Stimulated activated CD4-positive, alpha-beta T cell treated with anti-CD3 and anti-CD28 coated beads, Interleukin-4, amount 100 ng/mL, for 4 hours (primary cell): ENCODE measurements around the gene ROPN1.

Experiments used
- DNase-seq, 2 experiments: peaks; one replicate each; pipeline ENCODE4 v3.0.0-alpha.2; 2020

The ROPN1 gene

DNA sequence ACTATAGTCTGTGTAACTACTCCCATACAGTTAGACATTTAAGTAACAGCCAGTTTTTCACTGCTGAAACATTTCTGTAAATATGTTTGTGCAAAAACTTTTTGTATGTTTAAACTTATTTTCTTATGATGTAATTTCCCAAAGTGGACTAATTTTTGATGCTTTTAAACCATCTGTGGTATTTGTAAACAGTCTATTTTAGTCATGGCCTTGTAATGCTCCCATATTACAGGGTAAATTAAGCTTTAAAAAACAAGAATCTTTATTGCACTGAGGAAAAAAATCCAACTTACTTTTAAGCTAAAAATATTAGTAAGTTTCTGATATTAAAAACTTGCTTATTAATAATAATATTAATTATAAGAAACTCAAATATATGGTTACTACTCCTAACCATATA is 44.4 kb downstream of the ROPN1 start:
- DNase-seq, result no peak

GRCh38 chr3:123941542-123941941 is 50.4 kb downstream of the ROPN1 start:
- DNase-seq, result no peak

DNA sequence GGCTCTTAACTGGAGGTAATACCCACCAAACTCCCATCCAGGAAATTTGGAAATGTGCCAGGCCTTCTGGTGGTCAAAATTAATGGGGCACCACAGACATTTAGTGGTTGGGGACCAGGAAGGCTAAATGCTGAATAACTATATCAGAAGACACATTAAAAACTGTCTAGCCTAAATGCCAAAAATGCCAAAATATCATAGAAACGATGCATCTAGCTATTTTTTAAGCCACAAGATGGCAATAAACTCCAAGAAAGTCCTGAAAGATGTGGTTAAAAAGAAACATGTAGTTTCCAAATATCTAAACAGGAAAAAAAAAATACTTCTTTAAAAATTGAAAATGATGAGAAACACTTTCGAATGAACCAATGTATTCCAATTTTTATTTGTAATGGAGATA is 50.8 kb downstream of the ROPN1 start:
- no peak for DNase-seq

- no peak for DNase-seq
Observed at GRCh38 chr3:123939706-123940105, 52.2 kb downstream of the ROPN1 start.

- DNase-seq, result no peak
Observed at GRCh38 chr3:123936400-123936799, 55.5 kb downstream of the ROPN1 start.

DNA sequence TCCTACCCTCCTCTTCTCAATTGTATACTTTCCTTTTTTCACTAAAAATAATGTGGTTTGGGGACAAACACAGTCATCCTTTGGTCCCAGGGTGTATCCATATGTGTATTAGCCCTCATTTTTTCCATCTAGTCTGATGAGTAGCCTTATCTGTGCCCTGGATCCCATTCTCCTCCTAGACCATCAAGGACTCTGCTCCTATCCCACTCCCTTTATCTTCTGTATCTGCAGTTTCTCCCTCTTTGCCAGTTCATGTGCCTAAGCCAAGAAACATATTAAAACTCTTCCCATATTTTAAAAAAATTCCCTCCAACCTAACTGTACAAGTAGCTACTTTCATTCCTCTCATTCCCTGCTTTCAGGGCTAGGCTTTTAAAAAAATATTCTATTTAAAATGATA is 56.1 kb downstream of the ROPN1 start:
- no peak for DNase-seq

DNA sequence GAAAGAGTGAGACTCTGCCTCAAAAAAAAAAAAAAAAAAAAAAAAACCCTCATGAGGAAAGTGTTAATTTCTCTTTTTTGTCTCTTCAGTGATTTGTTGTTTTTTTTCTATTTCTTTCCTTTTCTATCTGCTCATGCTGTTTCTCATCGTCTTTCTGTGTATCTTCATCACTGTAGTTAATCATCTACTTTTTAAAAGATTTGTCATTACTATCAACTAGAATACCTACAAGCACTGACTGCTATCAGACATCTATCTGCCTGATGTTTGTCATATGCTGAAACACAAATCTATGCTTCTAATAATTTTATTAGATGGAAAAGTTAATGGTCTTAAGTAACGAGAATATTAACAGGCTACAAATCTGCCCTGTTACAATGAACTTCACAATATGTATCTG is 57.7 kb downstream of the ROPN1 start:
- DNase-seq, result no peak

GRCh38 chr3:123930445-123930844 is 61.5 kb downstream of the ROPN1 start:
- no peak for DNase-seq

DNA sequence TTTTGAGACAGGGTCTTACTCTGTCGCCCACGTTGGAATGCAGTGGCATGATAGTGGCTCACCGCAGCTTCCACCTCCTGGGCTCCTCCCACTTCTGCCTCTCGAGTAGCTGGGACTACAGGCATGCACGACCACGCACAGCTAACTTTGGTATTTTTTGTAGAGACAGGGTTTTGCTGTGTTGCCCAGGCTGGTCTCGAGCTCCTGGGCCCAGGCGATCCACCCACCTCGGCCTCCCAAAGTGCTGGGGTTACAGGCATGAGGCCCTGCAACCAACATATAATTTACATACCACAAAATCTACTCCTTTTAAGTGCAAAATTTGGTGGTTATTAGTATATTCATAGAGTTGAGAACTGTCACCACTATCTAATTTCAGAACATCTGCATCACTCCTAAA is 62.6 kb downstream of the ROPN1 start:
- DNase-seq, result no peak

DNA sequence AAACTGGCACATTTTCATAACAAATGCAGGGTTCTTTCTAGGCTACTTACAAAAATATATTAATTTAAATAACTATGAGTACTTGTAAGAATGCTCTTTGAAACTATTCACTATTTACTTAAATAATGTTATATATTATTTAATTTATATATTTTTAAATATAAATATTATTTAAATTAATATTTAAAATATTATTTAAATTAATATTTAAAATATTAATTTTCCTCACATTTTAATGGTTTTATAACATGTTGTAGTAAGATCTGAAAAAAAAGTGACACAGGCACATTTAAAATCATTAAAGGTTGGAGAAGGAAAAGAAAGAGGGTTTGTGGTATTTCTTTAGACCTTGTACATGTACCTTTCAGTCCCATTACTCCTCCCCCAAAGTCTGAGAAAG is 65.5 kb downstream of the ROPN1 start:
- no peak for DNase-seq

DNA sequence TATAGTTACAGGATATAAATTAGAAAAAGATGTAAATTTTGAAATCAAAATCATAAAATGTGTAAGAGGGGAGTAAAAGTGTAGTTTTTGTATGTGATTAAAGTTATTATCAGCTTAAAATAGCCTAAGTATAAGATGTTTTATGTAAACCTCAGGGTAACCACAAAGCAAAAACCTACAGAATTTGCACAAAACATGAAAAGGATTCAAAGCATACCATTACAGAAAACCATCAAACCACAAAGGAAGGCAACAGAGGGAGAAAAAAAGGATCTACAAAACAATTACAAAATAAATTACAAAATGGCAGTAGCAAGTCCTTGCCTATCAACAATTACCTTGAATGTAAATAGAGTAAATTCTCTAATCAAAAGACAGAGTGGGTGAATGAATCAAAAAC is 71.1 kb downstream of the ROPN1 start:
- no peak for DNase-seq

DNA sequence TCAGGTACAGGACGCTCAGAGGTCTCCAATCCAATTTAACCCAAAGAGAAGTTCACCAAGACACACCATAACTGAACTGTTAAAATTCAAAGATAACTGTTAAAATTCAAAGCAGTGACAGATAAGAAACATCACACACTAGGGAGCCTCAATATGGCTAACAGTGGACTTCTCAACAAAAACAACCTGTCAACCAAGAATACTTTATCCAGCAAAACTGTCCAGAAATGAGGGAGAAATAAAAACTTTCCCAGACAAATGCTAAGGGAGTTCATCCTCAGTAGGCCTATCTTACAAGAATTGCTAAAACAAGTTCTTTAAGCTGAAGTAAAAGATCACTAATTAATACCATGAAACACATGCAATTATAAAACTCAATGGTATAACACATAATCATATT is 71.5 kb downstream of the ROPN1 start:
- DNase-seq, result no peak

- no peak for DNase-seq
Observed at GRCh38 chr3:123919353-123919752, 72.6 kb downstream of the ROPN1 start.
